Fibroblast of the aortic adventitia (primary cell): ENCODE measurements around the gene PARVB. TPM values are rescaled to one million over a fixed set of nuclear protein-coding genes. Genes with fewer than 3 reads are reported as not detected.

ENCODE experiments used
- DNase-seq: peaks from one replicate; pipeline ENCODE4 v3.0.0-alpha.2; 2010; ENCODE audit warnings: low read depth
- H3K4me3 ChIP-seq: 2 replicates; pipeline ENCODE4 v1.5.1; 2011; ENCODE audit warnings: low read depth, mild to moderate bottlenecking, control low read depth, low read length, moderate library complexity
- total RNA-seq: library from RNA; depleted of rRNA; stranded (reverse); fragments of >200 nt; gene quantifications from 2 replicates; pipeline ENCODE4 v1.2.3, GENCODE V29; 2012; ENCODE audit warnings: low replicate concordance
- TF ChIP-seq, protein P1 (sequence below): IDR thresholded peaks from 2 replicates; pipeline ENCODE4 v1.5.1; 2011; ENCODE audit warnings: mild to moderate bottlenecking, low read length, control low read depth, inconsistent platforms; ENCODE audit not compliant: insufficient read depth

The PARVB gene
- total RNA-seq, 1 donor, result 30.6 TPM

DNA sequence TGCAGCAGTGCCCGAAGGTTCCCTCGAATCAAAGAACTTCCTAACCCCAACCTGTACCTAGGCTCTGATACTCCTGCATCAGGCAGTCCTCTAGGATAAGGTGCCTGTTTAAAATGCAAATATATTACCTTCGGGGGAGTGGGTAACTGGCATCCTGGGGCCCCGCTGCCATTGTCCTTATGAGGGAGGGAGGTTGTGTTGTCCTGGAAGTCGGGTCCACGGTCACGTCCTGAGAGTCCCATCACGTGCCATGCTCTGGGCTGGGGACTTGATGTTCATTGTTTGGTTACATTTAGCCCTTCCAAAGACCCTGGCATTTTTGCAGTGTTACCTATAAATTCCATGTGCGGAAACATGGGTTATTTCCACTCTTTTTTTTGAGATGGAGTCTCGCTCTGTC, 67.6 kb downstream of the PARVB start:
- TF ChIP-seq, protein P1, sequence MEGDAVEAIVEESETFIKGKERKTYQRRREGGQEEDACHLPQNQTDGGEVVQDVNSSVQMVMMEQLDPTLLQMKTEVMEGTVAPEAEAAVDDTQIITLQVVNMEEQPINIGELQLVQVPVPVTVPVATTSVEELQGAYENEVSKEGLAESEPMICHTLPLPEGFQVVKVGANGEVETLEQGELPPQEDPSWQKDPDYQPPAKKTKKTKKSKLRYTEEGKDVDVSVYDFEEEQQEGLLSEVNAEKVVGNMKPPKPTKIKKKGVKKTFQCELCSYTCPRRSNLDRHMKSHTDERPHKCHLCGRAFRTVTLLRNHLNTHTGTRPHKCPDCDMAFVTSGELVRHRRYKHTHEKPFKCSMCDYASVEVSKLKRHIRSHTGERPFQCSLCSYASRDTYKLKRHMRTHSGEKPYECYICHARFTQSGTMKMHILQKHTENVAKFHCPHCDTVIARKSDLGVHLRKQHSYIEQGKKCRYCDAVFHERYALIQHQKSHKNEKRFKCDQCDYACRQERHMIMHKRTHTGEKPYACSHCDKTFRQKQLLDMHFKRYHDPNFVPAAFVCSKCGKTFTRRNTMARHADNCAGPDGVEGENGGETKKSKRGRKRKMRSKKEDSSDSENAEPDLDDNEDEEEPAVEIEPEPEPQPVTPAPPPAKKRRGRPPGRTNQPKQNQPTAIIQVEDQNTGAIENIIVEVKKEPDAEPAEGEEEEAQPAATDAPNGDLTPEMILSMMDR, result no peak
- H3K4me3 ChIP-seq, result no peak overlapping the region
- no peak for DNase-seq

DNA sequence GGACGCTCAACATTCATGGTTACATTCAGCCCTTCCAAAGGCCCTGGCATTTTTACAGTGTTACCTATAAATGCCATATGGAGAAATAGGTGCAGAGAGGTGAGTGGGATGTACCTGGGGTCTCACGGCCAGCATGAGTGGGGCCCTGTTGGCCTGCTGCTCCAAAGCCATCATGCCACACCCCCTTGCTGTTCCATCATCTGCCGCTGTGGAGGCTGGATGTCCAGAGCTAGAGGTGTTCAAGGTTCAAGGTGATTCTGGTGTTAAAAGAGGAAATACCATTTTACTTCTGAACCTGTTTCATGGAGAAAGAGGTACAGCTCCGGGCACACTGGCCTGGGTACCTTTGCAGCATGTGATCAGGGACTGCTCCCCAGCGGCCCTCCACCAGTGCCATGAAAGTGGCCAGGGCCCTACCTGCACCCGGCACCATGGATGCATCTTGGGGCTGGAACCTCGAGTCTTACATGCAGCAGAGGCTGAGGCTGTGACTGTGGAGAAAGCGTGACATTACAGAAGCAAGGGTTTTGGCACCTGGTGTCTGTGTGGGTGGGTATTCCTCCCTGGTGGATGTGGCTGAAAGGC, 68.6 kb downstream of the PARVB start:
- H3K4me3 ChIP-seq, result no peak overlapping the region
- no peak for DNase-seq
- TF ChIP-seq, protein P1, result no peak

DNA sequence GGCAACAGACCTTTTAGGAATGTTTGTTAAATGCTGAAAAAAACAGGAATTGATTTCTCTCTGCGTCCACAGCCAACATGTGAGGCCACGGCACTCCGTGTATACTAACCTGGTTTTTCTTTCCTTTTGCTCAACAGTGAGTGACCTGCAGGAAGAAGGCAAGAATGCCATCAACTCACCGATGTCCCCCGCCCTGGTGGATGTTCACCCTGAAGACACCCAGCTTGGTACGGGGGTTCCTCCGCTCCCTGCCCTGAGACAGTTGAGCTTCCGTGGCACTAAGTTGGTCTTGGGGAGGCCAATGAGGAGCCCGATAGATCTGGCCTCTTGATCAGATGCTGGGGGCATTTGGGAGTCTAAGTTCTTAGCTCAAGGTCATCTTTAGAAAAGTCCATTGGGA, 69.7 kb downstream of the PARVB start:
- no peak for DNase-seq

DNA sequence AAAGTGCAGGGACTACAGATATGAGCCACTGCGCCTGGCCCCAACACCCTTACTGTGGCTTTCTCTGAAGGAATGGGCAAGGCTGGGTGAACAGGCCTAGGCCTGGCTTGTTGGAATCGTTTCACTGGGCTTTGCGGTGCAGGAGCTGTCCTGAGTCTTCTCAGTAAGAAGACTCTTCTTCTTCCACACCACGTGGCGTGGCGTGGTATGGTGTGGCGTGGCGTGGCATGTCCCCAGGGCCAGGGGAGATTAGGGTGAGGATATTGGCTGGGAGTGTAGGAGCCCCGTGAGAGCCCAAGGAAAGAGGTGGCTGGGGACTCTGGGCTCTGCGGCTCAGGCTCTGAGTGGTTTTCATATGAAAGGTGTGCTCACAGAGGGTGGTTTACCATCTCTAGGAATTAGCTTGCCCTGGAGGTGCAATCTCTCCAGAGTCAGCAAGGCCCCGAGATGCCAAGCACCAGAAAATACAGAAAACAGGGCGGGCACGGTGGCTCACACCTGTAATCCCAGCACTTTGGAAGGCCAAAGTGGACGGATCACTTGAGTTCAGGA, 70.7 kb downstream of the PARVB start:
- no peak for DNase-seq
- no peak overlapping the region for H3K4me3 ChIP-seq
- TF ChIP-seq, protein P1, result no peak

More for the DNA sequence above, 69.7 kb downstream of the PARVB start:
- TF ChIP-seq, protein P1, result no peak
- no peak overlapping the region for H3K4me3 ChIP-seq

DNA sequence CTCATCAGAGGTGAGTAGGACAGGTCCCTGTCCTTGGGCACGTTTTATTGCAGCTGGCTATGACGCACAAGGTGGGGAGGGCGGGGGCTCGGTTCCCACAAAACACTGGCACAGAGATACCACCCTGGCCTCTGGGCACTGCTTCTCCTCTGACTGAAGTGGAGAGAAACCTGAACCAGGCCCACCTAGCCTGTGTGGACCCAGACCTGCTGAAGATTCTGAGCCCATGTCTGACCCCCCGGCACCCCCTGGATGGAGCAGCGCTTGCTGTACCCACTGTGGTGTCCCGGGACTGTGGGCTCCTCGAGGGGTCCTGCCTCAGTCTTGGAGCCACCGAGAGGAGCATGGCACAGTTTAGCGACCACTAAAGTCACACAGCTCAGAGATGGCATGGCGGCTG, 72.6 kb downstream of the PARVB start:
- TF ChIP-seq, protein P1, result no peak
- DNase-seq, result no peak

DNA sequence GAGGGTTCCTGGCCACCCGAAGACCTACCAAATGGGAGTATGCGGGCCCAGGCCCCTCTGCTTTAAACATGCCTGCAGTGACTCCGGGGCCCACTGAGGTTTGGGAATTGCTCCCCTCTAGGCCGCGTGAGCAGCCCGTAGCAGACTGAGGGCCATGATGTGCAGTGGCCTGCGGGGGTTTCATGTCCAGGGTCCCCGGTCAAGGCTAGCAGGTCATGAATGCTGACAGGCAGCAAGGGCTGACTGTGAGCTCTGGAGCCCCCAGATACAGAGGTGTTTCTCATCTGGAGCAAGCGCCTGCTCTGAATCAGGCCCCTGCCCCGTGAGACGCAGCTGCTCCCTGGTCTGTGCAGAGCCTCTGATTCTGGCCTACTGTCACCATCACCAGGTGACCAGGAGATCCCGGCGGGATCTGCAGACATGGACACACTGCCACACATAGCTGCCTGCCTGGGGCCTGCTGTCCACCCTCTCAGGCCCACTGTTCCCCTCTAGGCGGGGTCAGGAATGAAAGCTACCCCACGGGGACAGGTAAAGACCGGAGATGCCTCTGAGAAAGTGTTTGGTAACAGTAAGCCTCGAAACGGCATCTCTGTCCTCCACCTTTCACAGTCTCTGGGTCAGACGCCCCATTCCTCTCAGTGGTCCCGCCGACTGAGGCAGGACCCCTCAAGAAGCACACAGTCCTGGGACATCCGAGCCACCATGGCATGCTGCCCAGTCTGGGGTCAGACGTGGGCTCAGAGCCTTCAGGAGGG, 73.3 kb downstream of the PARVB start:
- no peak overlapping the region for H3K4me3 ChIP-seq
- DNase-seq, result no peak
- TF ChIP-seq, protein P1, result no peak

More for the DNA sequence above, 72.6 kb downstream of the PARVB start:
- H3K4me3 ChIP-seq, result no peak overlapping the region
